ENCODE measurements around the gene CSF2RB. TPM values are rescaled to one million over a fixed set of nuclear protein-coding genes. Genes with fewer than 3 reads are reported as not detected.

Gene CSF2RB
- total RNA-seq, 1 experiment from 2014 or later = 0.07 TPM

- Mint-ChIP-seq H3K4me3 (no peak overlapping the region), H3K9me3 (peaks cover 28% of the 10 kb centered on the region), H3K27ac (no peak overlapping the region), H3K36me3 (peaks cover 20% of the 10 kb centered on the region), H3K4me1 (peaks cover 4% of the 10 kb centered on the region; the same call in 1 of the 2 replicates), H3K27me3 (ENCODE audit: low read depth) (peaks cover 30% of the 10 kb centered on the region)
- ChIA-PET CTCF (interaction anchor here (1.8 kb wide), 1 partner anchor 85 kb away, joined by 8 read pairs; no protein-coding TSS in a partner anchor), POLR2A (no interaction called here)
- ATAC-seq (no peak), DNase-seq (ENCODE audit: low spot score) (no peak)
- no peak for TF ChIP-seq NR2C2 (CRISPR knock-in tag; IDR thresholded peaks at IDR 0.05)
- TF ChIP-seq, protein P1, sequence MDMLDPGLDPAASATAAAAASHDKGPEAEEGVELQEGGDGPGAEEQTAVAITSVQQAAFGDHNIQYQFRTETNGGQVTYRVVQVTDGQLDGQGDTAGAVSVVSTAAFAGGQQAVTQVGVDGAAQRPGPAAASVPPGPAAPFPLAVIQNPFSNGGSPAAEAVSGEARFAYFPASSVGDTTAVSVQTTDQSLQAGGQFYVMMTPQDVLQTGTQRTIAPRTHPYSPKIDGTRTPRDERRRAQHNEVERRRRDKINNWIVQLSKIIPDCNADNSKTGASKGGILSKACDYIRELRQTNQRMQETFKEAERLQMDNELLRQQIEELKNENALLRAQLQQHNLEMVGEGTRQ (CRISPR knock-in tag; IDR thresholded peaks at IDR 0.05) = no peak
- no peak for TF ChIP-seq ATF3 (CRISPR knock-in tag; conservative IDR thresholded peaks at IDR 0.05)
- TF ChIP-seq MYBL2 (CRISPR knock-in tag; IDR thresholded peaks at IDR 0.05) = no peak
- TF ChIP-seq FOXJ3 (CRISPR knock-in tag; IDR thresholded peaks at IDR 0.05; ENCODE audit: borderline replicate concordance) = no peak
- TF ChIP-seq, protein P2, sequence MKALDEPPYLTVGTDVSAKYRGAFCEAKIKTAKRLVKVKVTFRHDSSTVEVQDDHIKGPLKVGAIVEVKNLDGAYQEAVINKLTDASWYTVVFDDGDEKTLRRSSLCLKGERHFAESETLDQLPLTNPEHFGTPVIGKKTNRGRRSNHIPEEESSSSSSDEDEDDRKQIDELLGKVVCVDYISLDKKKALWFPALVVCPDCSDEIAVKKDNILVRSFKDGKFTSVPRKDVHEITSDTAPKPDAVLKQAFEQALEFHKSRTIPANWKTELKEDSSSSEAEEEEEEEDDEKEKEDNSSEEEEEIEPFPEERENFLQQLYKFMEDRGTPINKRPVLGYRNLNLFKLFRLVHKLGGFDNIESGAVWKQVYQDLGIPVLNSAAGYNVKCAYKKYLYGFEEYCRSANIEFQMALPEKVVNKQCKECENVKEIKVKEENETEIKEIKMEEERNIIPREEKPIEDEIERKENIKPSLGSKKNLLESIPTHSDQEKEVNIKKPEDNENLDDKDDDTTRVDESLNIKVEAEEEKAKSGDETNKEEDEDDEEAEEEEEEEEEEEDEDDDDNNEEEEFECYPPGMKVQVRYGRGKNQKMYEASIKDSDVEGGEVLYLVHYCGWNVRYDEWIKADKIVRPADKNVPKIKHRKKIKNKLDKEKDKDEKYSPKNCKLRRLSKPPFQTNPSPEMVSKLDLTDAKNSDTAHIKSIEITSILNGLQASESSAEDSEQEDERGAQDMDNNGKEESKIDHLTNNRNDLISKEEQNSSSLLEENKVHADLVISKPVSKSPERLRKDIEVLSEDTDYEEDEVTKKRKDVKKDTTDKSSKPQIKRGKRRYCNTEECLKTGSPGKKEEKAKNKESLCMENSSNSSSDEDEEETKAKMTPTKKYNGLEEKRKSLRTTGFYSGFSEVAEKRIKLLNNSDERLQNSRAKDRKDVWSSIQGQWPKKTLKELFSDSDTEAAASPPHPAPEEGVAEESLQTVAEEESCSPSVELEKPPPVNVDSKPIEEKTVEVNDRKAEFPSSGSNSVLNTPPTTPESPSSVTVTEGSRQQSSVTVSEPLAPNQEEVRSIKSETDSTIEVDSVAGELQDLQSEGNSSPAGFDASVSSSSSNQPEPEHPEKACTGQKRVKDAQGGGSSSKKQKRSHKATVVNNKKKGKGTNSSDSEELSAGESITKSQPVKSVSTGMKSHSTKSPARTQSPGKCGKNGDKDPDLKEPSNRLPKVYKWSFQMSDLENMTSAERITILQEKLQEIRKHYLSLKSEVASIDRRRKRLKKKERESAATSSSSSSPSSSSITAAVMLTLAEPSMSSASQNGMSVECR (CRISPR knock-in tag; IDR thresholded peaks at IDR 0.05; ENCODE audit: borderline replicate concordance) = no peak
- no peak for TF ChIP-seq TEAD1 (CRISPR knock-in tag; IDR thresholded peaks at IDR 0.05)
- TF ChIP-seq SMAD4 (CRISPR knock-in tag; IDR thresholded peaks at IDR 0.05) = no peak
- TF ChIP-seq, protein P3, sequence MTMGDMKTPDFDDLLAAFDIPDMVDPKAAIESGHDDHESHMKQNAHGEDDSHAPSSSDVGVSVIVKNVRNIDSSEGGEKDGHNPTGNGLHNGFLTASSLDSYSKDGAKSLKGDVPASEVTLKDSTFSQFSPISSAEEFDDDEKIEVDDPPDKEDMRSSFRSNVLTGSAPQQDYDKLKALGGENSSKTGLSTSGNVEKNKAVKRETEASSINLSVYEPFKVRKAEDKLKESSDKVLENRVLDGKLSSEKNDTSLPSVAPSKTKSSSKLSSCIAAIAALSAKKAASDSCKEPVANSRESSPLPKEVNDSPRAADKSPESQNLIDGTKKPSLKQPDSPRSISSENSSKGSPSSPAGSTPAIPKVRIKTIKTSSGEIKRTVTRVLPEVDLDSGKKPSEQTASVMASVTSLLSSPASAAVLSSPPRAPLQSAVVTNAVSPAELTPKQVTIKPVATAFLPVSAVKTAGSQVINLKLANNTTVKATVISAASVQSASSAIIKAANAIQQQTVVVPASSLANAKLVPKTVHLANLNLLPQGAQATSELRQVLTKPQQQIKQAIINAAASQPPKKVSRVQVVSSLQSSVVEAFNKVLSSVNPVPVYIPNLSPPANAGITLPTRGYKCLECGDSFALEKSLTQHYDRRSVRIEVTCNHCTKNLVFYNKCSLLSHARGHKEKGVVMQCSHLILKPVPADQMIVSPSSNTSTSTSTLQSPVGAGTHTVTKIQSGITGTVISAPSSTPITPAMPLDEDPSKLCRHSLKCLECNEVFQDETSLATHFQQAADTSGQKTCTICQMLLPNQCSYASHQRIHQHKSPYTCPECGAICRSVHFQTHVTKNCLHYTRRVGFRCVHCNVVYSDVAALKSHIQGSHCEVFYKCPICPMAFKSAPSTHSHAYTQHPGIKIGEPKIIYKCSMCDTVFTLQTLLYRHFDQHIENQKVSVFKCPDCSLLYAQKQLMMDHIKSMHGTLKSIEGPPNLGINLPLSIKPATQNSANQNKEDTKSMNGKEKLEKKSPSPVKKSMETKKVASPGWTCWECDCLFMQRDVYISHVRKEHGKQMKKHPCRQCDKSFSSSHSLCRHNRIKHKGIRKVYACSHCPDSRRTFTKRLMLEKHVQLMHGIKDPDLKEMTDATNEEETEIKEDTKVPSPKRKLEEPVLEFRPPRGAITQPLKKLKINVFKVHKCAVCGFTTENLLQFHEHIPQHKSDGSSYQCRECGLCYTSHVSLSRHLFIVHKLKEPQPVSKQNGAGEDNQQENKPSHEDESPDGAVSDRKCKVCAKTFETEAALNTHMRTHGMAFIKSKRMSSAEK (CRISPR knock-in tag; IDR thresholded peaks at IDR 0.05; ENCODE audit: borderline replicate concordance) = no peak
- TF ChIP-seq, protein P4, sequence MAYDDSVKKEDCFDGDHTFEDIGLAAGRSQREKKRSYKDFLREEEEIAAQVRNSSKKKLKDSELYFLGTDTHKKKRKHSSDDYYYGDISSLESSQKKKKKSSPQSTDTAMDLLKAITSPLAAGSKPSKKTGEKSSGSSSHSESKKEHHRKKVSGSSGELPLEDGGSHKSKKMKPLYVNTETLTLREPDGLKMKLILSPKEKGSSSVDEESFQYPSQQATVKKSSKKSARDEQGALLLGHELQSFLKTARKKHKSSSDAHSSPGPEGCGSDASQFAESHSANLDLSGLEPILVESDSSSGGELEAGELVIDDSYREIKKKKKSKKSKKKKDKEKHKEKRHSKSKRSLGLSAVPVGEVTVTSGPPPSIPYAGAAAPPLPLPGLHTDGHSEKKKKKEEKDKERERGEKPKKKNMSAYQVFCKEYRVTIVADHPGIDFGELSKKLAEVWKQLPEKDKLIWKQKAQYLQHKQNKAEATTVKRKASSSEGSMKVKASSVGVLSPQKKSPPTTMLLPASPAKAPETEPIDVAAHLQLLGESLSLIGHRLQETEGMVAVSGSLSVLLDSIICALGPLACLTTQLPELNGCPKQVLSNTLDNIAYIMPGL (CRISPR knock-in tag; IDR thresholded peaks at IDR 0.05) = no peak
- TF ChIP-seq, protein P5, sequence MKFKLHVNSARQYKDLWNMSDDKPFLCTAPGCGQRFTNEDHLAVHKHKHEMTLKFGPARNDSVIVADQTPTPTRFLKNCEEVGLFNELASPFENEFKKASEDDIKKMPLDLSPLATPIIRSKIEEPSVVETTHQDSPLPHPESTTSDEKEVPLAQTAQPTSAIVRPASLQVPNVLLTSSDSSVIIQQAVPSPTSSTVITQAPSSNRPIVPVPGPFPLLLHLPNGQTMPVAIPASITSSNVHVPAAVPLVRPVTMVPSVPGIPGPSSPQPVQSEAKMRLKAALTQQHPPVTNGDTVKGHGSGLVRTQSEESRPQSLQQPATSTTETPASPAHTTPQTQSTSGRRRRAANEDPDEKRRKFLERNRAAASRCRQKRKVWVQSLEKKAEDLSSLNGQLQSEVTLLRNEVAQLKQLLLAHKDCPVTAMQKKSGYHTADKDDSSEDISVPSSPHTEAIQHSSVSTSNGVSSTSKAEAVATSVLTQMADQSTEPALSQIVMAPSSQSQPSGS (CRISPR knock-in tag; IDR thresholded peaks at IDR 0.05; ENCODE audit: borderline replicate concordance, low read depth) = no peak
- TF ChIP-seq GRHL2 (CRISPR knock-in tag; IDR thresholded peaks at IDR 0.05; ENCODE audit: insufficient replicate concordance, severe bottlenecking) = no peak
- TF ChIP-seq CBFB (CRISPR knock-in tag; IDR thresholded peaks at IDR 0.05; ENCODE audit: low read depth) = no peak
- no peak for TF ChIP-seq ETV6 (CRISPR knock-in tag; IDR thresholded peaks at IDR 0.05)
Observed at GRCh38 chr22:36892292-36892691, 21.1 kb upstream of the CSF2RB start.
